Karpas-422 (cell line): ENCODE data around the gene TBC1D7. TPM values are rescaled to one million over a fixed set of nuclear protein-coding genes. Genes with fewer than 3 reads are reported as not detected.

Source experiments
- DNase-seq: peaks from one replicate; pipeline ENCODE4 v3.0.0-alpha.2; 2015
- H2AFZ ChIP-seq: fragments of 200-600 bp; sonication (generic); 2 replicates; pipeline ENCODE4 v1.6.1; 2014; ENCODE audit warnings: antibody characterized with exemption, low read length, mixed read lengths
- H3K27ac ChIP-seq: fragments of 200-600 bp; sonication (generic); 2 replicates; pipeline ENCODE4 v1.5.1; 2014; ENCODE audit warnings: mild to moderate bottlenecking, low read length, moderate library complexity
- H3K27me3 ChIP-seq: fragments of 200-600 bp; sonication (generic); 2 replicates; pipeline ENCODE4 v1.6.1; 2014; ENCODE audit warnings: low read length, mixed read lengths
- H3K36me3 ChIP-seq: fragments of 200-600 bp; sonication (generic); 2 replicates; pipeline ENCODE4 v1.6.1; 2014; ENCODE audit warnings: low read length, mixed read lengths; ENCODE audit not compliant: insufficient read depth
- H3K4me1 ChIP-seq: fragments of 200-600 bp; sonication (generic); 2 replicates; pipeline ENCODE4 v1.6.1; 2014; ENCODE audit warnings: mild to moderate bottlenecking, low read length, mixed read lengths
- H3K4me2 ChIP-seq: fragments of 200-600 bp; sonication (generic); 2 replicates; pipeline ENCODE4 v1.6.1; 2014; ENCODE audit warnings: low read length, low read depth, mild to moderate bottlenecking; ENCODE audit not compliant: poor library complexity, severe bottlenecking
- H3K4me3 ChIP-seq: fragments of 200-600 bp; sonication (generic); 2 replicates; pipeline ENCODE4 v1.5.1; 2014; ENCODE audit warnings: mild to moderate bottlenecking, antibody characterized with exemption, low read length, mixed read lengths
- H3K79me2 ChIP-seq: fragments of 200-600 bp; sonication (generic); 2 replicates; pipeline ENCODE4 v1.6.1; 2014; ENCODE audit warnings: mild to moderate bottlenecking, low read length, mixed read lengths
- H3K9ac ChIP-seq: fragments of 200-600 bp; sonication (generic); 2 replicates; pipeline ENCODE4 v1.6.0; 2014; ENCODE audit warnings: low read length
- H3K9me2 ChIP-seq: fragments of 200-600 bp; sonication (generic), shearing (Covaris generic); replicated peaks from 2 replicates; pipeline ENCODE4 v1.6.0; 2014; ENCODE audit warnings: mild to moderate bottlenecking, low read length, moderate library complexity; ENCODE audit not compliant: insufficient read depth
- H3K9me3 ChIP-seq: fragments of 300-700, 200-600 bp; sonication (generic); 2 replicates; pipeline ENCODE4 v1.6.1; 2014; ENCODE audit warnings: low read length, mixed read lengths
- H4K20me1 ChIP-seq: fragments of 200-600 bp; sonication (generic); 2 replicates; pipeline ENCODE4 v1.6.1; 2014; ENCODE audit warnings: mild to moderate bottlenecking, antibody characterized with exemption, low read length, low read depth; ENCODE audit not compliant: insufficient read depth
- total RNA-seq: library from RNA; depleted of rRNA; stranded (reverse); fragments of >200 nt; shearing (Covaris generic); gene quantifications from 2 replicates; pipeline ENCODE4 v1.2.3, GENCODE V29; 2014; ENCODE audit warnings: low replicate concordance; rRNA removed

Gene TBC1D7
- 16.3 and 28.6 TPM in 2 replicates for total RNA-seq

DNA sequence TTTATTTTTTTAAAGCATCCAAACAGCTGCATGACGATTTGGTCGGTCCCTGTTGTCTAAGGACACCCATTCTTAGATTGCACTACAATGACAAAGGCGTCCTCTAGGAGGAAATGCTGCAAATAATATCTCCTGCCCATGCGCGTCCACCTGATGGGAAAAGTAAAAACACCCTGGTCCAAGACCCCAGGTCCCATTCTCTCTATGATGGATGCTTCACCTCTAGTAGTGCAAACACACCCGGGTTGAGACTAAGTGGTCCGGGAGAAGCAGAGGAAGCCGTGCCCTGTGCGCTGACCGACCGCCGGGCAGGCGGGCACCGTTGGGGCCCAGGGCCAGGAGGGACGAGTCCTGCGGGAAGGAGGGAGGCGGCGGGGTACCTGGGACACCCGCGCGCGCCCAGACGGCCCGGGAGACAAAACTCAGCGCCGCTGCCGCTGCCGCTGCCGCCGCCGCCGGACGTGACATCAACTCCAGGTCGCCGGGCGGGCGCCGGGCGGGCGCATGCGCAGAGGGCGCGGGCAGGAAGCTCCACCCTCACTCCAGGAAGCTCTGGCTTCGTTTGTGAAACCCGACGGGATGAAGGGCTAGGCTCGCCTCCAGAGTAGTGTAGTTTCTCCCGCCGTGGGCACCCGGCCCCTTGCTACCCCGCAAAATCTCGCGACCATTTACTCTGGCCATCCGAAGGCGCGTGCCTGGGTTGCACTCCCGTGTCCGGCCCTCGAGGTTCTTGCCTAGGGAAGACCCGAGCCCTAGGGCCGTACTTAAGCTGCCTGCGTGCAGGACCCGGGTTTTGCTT is at the start of gene TBC1D7:
Gene TBC1D7 (minus strand): TSS at position 462 of the 799 bp plus-strand sequence. CDS start 1,639 bp downstream, outside the sequence.
- peaks cover 24% of the 10 kb centered on the region for H3K4me1 ChIP-seq
- peak within 1 kb of the TSS; percentile 99 for H3K4me3 ChIP-seq
- DNase-seq: peak; percentile 95

GRCh38 chr6:13377054-13377758 is 48.9 kb upstream of the TBC1D7 start:
- no peaks in the 10 kb centered on the region for H3K27me3 ChIP-seq
- no peak overlapping the region for H3K9ac ChIP-seq
- no peaks in the 10 kb centered on the region for H4K20me1 ChIP-seq
- H3K36me3 ChIP-seq: no peaks in the 10 kb centered on the region
- no peak overlapping the region for H3K4me3 ChIP-seq
- no peak overlapping the region for H3K4me2 ChIP-seq
- H3K79me2 ChIP-seq: peaks cover 43% of the 10 kb centered on the region
- DNase-seq: no peak
- no peaks in the 10 kb centered on the region for H3K9me3 ChIP-seq
- no peak overlapping the region for H2AFZ ChIP-seq
- peaks cover 92% of the 10 kb centered on the region for H3K4me1 ChIP-seq
- H3K27ac ChIP-seq: peak overlapping the region; percentile 79
- H3K9me2 ChIP-seq: no peaks in the 10 kb centered on the region

More for the DNA sequence above, at the start of gene TBC1D7:
- no peaks in the 10 kb centered on the region for H3K9me2 ChIP-seq
- H3K36me3 ChIP-seq: peaks cover 4% of the 10 kb centered on the region; the same call in 1 of the 2 replicates
- no peaks in the 10 kb centered on the region for H4K20me1 ChIP-seq
- peak within 1 kb of the TSS; percentile 34; the same call in 1 of the 2 replicates for H3K27ac ChIP-seq
- H3K27me3 ChIP-seq: no peaks in the 10 kb centered on the region
- H2AFZ ChIP-seq: peak within 1 kb of the TSS; percentile 80
- peaks cover 21% of the 10 kb centered on the region for H3K79me2 ChIP-seq
- peak within 1 kb of the TSS; percentile 98 for H3K4me2 ChIP-seq
- peak within 1 kb of the TSS; percentile 86 for H3K9ac ChIP-seq
- no peaks in the 10 kb centered on the region for H3K9me3 ChIP-seq

- H3K4me2 ChIP-seq: peak overlapping the region; percentile 30
- no peak overlapping the region for H2AFZ ChIP-seq
- H3K27me3 ChIP-seq: no peaks in the 10 kb centered on the region
- H4K20me1 ChIP-seq: no peaks in the 10 kb centered on the region
- no peaks in the 10 kb centered on the region for H3K9me3 ChIP-seq
- peak overlapping the region; percentile 79 for H3K27ac ChIP-seq
- H3K36me3 ChIP-seq: no peaks in the 10 kb centered on the region
- peaks cover 97% of the 10 kb centered on the region for H3K4me1 ChIP-seq
- H3K4me3 ChIP-seq: no peak overlapping the region; the same call in 1 of the 2 replicates
- peak overlapping the region; percentile 31; the same call in 1 of the 2 replicates for H3K9ac ChIP-seq
- peak; percentile 78 for DNase-seq
- peaks cover 53% of the 10 kb centered on the region for H3K79me2 ChIP-seq
- H3K9me2 ChIP-seq: no peaks in the 10 kb centered on the region
Measured at GRCh38 chr6:13375360-13375878, 47.1 kb upstream of the TBC1D7 start.

GRCh38 chr6:13373919-13374318 is 45.6 kb upstream of the TBC1D7 start:
- no peak overlapping the region for H3K4me3 ChIP-seq
- no peaks in the 10 kb centered on the region for H3K27me3 ChIP-seq
- 0 out of 2 replicates have a peak overlapping the region, but pooled peaks have one; percentile 16 for H3K9ac ChIP-seq
- peak overlapping the region; percentile 34 for H3K4me2 ChIP-seq
- peak overlapping the region; percentile 84 for H3K27ac ChIP-seq
- no peak for DNase-seq
- H3K36me3 ChIP-seq: no peaks in the 10 kb centered on the region
- peaks cover 97% of the 10 kb centered on the region for H3K4me1 ChIP-seq
- no peaks in the 10 kb centered on the region for H3K9me2 ChIP-seq
- H3K79me2 ChIP-seq: peaks cover 68% of the 10 kb centered on the region
- no peaks in the 10 kb centered on the region for H4K20me1 ChIP-seq
- no peak overlapping the region for H2AFZ ChIP-seq
- H3K9me3 ChIP-seq: no peaks in the 10 kb centered on the region

GRCh38 chr6:13373488-13373886 is 45.1 kb upstream of the TBC1D7 start:
- H3K9me3 ChIP-seq: no peaks in the 10 kb centered on the region
- H3K27ac ChIP-seq: peak overlapping the region; percentile 84
- DNase-seq: no peak
- H2AFZ ChIP-seq: no peak overlapping the region
- H3K4me1 ChIP-seq: peaks cover 97% of the 10 kb centered on the region
- H3K36me3 ChIP-seq: no peaks in the 10 kb centered on the region
- no peak overlapping the region for H3K4me3 ChIP-seq
- H3K9ac ChIP-seq: peak overlapping the region; percentile 16; the same call in 1 of the 2 replicates
- peaks cover 68% of the 10 kb centered on the region for H3K79me2 ChIP-seq
- no peaks in the 10 kb centered on the region for H4K20me1 ChIP-seq
- no peaks in the 10 kb centered on the region for H3K9me2 ChIP-seq
- peak overlapping the region; percentile 34 for H3K4me2 ChIP-seq
- H3K27me3 ChIP-seq: no peaks in the 10 kb centered on the region

DNA sequence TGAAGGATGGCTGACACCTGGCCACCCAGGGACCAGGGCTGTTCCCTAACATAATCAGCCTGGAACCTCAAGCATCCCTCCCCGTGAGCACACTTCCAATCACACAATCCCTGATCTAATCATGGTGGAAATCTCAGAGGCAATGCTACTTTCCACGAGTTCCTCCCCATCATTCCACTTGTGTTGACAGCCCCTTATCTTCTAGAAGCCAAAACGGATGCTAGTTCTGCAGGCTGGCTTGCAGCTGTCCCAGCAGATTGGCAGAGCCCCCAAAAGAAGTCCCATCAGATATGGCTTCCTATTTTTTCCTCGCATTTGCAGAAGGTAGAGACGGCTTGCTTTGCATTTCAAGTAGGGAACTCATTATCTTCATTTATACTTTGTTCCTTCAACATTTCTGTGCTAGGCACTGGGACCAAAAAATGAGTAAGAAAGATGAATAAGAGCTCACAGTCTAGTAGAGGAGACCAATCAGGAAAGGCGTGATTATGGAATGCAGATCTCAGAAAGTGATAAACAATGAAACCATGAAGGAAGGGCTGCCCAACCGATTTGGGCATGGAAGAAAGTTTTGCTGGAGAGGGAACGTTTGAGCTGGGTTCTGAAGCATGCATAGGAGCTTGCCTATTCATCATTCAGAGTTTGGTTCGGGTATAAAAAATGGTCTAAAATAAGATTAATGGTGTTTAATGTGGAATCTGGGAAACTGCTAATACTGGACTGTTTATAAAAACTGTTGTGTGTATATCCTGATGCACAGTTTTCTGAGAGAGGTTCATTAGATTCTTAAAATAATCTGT is 44.6 kb upstream of the TBC1D7 start:
- Histone ChIP-seq H3K4me1 (peaks cover 97% of the 10 kb centered on the region), H3K4me2 (peak overlapping the region; percentile 34), H3K36me3 (no peaks in the 10 kb centered on the region), H3K9me2 (no peaks in the 10 kb centered on the region), H3K4me3 (no peak overlapping the region), H3K27me3 (no peaks in the 10 kb centered on the region), H3K9me3 (no peaks in the 10 kb centered on the region), H2AFZ (no peak overlapping the region), H4K20me1 (no peaks in the 10 kb centered on the region), H3K27ac (peak overlapping the region; percentile 84), H3K79me2 (peaks cover 68% of the 10 kb centered on the region), H3K9ac (peak overlapping the region; percentile 16)
- DNase-seq: no peak

DNA sequence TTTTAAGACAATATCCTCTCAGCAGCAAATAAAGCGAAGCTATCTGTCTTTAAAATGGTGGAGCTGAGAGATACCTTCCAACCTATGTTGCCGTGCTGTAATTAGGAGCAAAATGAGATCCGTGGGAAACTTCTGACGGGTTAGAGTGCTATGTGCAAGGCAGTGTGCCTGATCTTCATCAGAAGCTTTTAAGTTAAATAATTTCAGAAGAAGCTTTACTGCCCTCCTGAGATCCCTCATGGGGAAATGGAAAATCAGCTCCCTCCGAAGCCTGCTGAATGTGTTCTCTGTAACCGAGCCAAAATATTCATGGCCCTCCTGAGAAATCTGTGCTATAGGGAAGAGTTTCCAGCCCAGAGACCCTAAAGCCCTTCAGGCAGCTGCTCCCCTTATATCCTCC is 43.7 kb upstream of the TBC1D7 start:
- Histone ChIP-seq H3K27me3 (no peaks in the 10 kb centered on the region), H2AFZ (no peak overlapping the region), H3K79me2 (peaks cover 67% of the 10 kb centered on the region), H3K36me3 (no peaks in the 10 kb centered on the region), H3K27ac (peak overlapping the region; percentile 84), H3K9me3 (no peaks in the 10 kb centered on the region), H3K9me2 (no peaks in the 10 kb centered on the region), H3K4me3 (no peak overlapping the region), H3K4me1 (peaks cover 97% of the 10 kb centered on the region), H3K9ac (no peak overlapping the region; the same call in 1 of the 2 replicates), H4K20me1 (no peaks in the 10 kb centered on the region), H3K4me2 (no peak overlapping the region)
- no peak for DNase-seq
